GM12874 (cell line): Measurements from ENCODE around the gene PTPRH.

Experiments used
- CTCF ChIP-seq: IDR thresholded peaks from 2 replicates; pipeline ENCODE4 v1.5.1; 2011; ENCODE audit warnings: low read depth, mild to moderate bottlenecking, control low read depth, low read length, moderate library complexity; ENCODE audit not compliant: insufficient read depth

The PTPRH gene

GRCh38 chr19:55227241-55228014, 18.1 kb upstream of the PTPRH start:
- TF ChIP-seq CTCF: no peak

GRCh38 chr19:55226788-55227187, 17.5 kb upstream of the PTPRH start:
- no peak for TF ChIP-seq CTCF

- no peak for TF ChIP-seq CTCF
Observed at GRCh38 chr19:55226273-55226672, 17.0 kb upstream of the PTPRH start.

- no peak for TF ChIP-seq CTCF
Observed at GRCh38 chr19:55225415-55225958, 16.2 kb upstream of the PTPRH start.

GRCh38 chr19:55224038-55224665, 14.9 kb upstream of the PTPRH start:
- TF ChIP-seq CTCF: no peak

- no peak for TF ChIP-seq CTCF
Observed at GRCh38 chr19:55223291-55224037, 14.2 kb upstream of the PTPRH start.

GRCh38 chr19:55220525-55220924, 11.2 kb upstream of the PTPRH start:
- no peak for TF ChIP-seq CTCF
